Liver (tissue), 3 donors: ENCODE measurements around the gene TSPO.

Experiments
- EGR1 ChIP-seq, 2 donors: IDR thresholded peaks; 2 replicates each; pipeline ENCODE4 v1.6.1; 2016 to 2018; ENCODE audit warnings: antibody characterized with exemption in 2 of 2, low read depth in 2 of 2
- REST ChIP-seq: IDR thresholded peaks from 2 replicates; pipeline ENCODE4 v1.6.1; 2016; ENCODE audit warnings: antibody characterized with exemption, mild to moderate bottlenecking
- SP1 ChIP-seq: IDR thresholded peaks from 2 replicates; pipeline ENCODE4 v1.6.1; 2018; ENCODE audit warnings: antibody characterized with exemption, mild to moderate bottlenecking
- TAF1 ChIP-seq: conservative IDR thresholded peaks from 2 replicates; pipeline ENCODE4 v1.6.1; 2016; ENCODE audit warnings: antibody characterized with exemption, mild to moderate bottlenecking
- TF ChIP-seq, protein P1 (sequence below): fragments of 150-350 bp; IDR thresholded peaks from 2 replicates; pipeline ENCODE4 v1.5.1; 2017; ENCODE audit warnings: improper control_type of control experiment, low read depth, low read length; ENCODE audit not compliant: missing input control
- TF ChIP-seq, protein P2 (sequence below): IDR thresholded peaks from 2 replicates; pipeline ENCODE4 v1.6.1; 2016; ENCODE audit warnings: antibody characterized with exemption
- donor health status: healthy.
- donor health status: healthy.

GRCh38 chr22:43187171-43188099 lies 36.1 kb downstream of the TSPO start:
- TF ChIP-seq SP1 (peak; percentile 57), EGR1 (IDR thresholded peaks at IDR 0.05; ENCODE audit: low read depth in 2 of 2) (peak in 1 of 2 donors; percentile 25), REST (peak; percentile 52), TAF1 (no peak)
- TF ChIP-seq, protein P1, sequence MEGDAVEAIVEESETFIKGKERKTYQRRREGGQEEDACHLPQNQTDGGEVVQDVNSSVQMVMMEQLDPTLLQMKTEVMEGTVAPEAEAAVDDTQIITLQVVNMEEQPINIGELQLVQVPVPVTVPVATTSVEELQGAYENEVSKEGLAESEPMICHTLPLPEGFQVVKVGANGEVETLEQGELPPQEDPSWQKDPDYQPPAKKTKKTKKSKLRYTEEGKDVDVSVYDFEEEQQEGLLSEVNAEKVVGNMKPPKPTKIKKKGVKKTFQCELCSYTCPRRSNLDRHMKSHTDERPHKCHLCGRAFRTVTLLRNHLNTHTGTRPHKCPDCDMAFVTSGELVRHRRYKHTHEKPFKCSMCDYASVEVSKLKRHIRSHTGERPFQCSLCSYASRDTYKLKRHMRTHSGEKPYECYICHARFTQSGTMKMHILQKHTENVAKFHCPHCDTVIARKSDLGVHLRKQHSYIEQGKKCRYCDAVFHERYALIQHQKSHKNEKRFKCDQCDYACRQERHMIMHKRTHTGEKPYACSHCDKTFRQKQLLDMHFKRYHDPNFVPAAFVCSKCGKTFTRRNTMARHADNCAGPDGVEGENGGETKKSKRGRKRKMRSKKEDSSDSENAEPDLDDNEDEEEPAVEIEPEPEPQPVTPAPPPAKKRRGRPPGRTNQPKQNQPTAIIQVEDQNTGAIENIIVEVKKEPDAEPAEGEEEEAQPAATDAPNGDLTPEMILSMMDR: peak; percentile 67
- TF ChIP-seq, protein P2, sequence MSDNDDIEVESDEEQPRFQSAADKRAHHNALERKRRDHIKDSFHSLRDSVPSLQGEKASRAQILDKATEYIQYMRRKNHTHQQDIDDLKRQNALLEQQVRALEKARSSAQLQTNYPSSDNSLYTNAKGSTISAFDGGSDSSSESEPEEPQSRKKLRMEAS: no peak
